Prostate gland (tissue), 2 donors: ENCODE measurements around the gene MPP4.

Experiments
- CTCF ChIP-seq, 4 experiments: fragments of 200-600 bp in 2 of 4; fragments of 450-650 bp in 2 of 4; sonication (generic) in 2 of 4; IDR thresholded peaks; 1 replicate in 3 of 4; 2 replicates in 1 of 4; pipeline ENCODE4 v1.5.1; 2016 to 2019; ENCODE audit warnings: antibody characterized with exemption in 4 of 4, mild to moderate bottlenecking in 2 of 4, moderate library complexity in 2 of 4
- POLR2AphosphoS5 ChIP-seq: sonication (generic); formaldehyde crosslinking; IDR thresholded peaks from one replicate; pipeline ENCODE4 v1.6.1; 2017; ENCODE audit warnings: antibody characterized with exemption

GRCh38 chr2:201622306-201622970 is 76.0 kb downstream of the MPP4 start:
- TF ChIP-seq CTCF (IDR thresholded peaks at IDR 0.05) (no peak), POLR2AphosphoS5 (no peak)
